Measurements from ENCODE around the gene HMX1. TPM values are rescaled to one million over a fixed set of nuclear protein-coding genes. Genes with fewer than 3 reads are reported as not detected.
A peak's percentile ranks its signal among the peaks of the same experiment; 100 is the strongest.

HMX1 gene
- total and polyA plus RNA-seq, 2 donors from 2014 or later = not detected

DNA sequence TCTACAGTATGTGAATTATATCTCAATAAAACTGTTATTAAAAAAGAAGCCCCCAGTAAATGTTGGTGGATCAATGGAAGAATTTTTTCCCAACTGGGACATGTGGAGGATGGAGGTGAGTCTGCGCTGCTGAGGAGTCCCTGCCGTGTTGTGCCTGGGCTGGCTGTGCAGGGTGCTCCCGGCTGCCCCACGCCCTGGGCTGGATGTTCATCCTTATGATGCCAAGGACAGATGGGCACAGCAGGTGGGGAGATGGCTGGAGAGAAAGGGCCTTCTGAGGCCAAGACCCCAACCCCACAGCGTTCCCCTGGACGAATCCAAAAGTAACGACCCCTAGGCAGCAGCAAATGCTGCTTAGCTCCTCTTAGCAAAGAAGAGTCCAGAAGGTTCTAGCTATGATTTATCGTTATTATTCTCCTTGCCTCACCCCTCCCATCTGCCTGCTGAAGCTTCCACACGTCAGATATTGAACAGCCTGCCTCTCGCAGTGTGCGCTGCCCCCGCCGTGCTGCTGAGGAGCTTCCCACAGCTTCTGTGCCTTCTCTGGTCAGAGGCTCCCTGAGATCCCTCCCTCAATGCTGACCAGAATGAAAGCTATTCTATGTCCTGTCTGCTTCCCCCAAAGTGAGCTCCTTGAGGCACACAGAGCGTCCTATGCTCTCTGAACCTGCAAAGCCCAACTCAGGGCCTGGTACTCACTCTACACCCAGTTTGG is 26.5 kb downstream of the HMX1 start:
- TF ChIP-seq CTCF (IDR thresholded peaks at IDR 0.05; ENCODE audit: borderline replicate concordance, extremely low read depth, insufficient read depth) = no peak
- Histone ChIP-seq H3K27ac (ENCODE audit: low read depth in 2 of 2, low read length in 2 of 2) (no peak overlapping the region), H3K9me3 (ENCODE audit: control insufficient read depth in 2 of 3, insufficient read depth in 1 of 3, low read length in 3 of 3) (peaks cover 0 to 9% (median 5%) of the 10 kb centered on the region in 3 donors), H3K4me1 (ENCODE audit: control insufficient read depth in 2 of 3, insufficient read depth in 2 of 3, low read depth in 1 of 3, low read length in 3 of 3) (no peaks in the 10 kb centered on the region), H3K4me3 (ENCODE audit: low read length in 3 of 3) (no peak overlapping the region), H3K9ac (ENCODE audit: low read length in 3 of 3) (no peak overlapping the region), H3K27me3 (ENCODE audit: control insufficient read depth, insufficient read depth, low read length) (peaks cover 5% of the 10 kb centered on the region), H3K36me3 (ENCODE audit: control insufficient read depth in 2 of 3, insufficient read depth in 3 of 3, low read length in 3 of 3) (no peaks in the 10 kb centered on the region)
- intact Hi-C loops (cut with DNase I) = no loop called here
- no peak for FAIRE-seq
- DNase-seq = peak in 2 of 5 donors; percentile 4 to 59

- Histone ChIP-seq H3K27ac (ENCODE audit: low read depth in 2 of 2, low read length in 2 of 2) (no peak overlapping the region), H3K4me1 (ENCODE audit: control insufficient read depth in 2 of 3, insufficient read depth in 2 of 3, low read depth in 1 of 3, low read length in 3 of 3) (no peaks in the 10 kb centered on the region), H3K36me3 (ENCODE audit: control insufficient read depth in 2 of 3, insufficient read depth in 3 of 3, low read length in 3 of 3) (no peaks in the 10 kb centered on the region), H3K9me3 (ENCODE audit: control insufficient read depth in 2 of 3, insufficient read depth in 1 of 3, low read length in 3 of 3) (peaks cover 0 to 9% (median 5%) of the 10 kb centered on the region in 3 donors), H3K4me3 (ENCODE audit: low read length in 3 of 3) (no peak overlapping the region), H3K9ac (ENCODE audit: low read length in 3 of 3) (no peak overlapping the region), H3K27me3 (ENCODE audit: control insufficient read depth, insufficient read depth, low read length) (no peaks in the 10 kb centered on the region)
- TF ChIP-seq CTCF (IDR thresholded peaks at IDR 0.05; ENCODE audit: borderline replicate concordance, extremely low read depth, insufficient read depth) = no peak
- intact Hi-C loops (cut with DNase I) = no loop called here
- peak in 1 of 5 donors; percentile 0 for DNase-seq
- no peak for FAIRE-seq
These were observed 28.0 kb downstream of the HMX1 start for GRCh38 chr4:8843597-8843996.

DNA sequence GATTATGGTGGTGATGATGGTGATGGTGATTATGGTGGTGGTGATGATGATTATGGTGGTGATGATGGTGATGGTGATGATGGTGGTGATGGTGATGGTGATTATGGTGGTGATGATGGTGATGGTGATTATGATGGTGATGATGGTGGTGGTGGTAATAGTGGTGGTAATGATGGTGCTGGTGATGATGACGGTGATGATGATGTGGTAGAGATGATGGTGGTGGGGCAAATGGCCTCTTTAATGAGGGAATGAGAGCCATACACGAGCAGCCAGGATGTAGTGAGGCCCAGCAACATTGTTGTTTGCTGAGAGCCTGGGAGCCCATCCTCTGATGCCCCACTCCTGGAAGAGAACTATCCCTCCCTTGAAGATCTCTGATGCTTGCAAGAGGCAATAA is 29.0 kb downstream of the HMX1 start:
- Histone ChIP-seq H3K36me3 (ENCODE audit: control insufficient read depth in 2 of 3, insufficient read depth in 3 of 3, low read length in 3 of 3) (no peaks in the 10 kb centered on the region), H3K4me3 (ENCODE audit: low read length in 3 of 3) (no peak overlapping the region), H3K9ac (ENCODE audit: low read length in 3 of 3) (no peak overlapping the region), H3K9me3 (ENCODE audit: control insufficient read depth in 2 of 3, insufficient read depth in 1 of 3, low read length in 3 of 3) (peaks cover 0 to 9% (median 5%) of the 10 kb centered on the region in 3 donors), H3K27me3 (ENCODE audit: control insufficient read depth, insufficient read depth, low read length) (no peaks in the 10 kb centered on the region), H3K27ac (ENCODE audit: low read depth in 2 of 2, low read length in 2 of 2) (no peak overlapping the region), H3K4me1 (ENCODE audit: control insufficient read depth in 2 of 3, insufficient read depth in 2 of 3, low read depth in 1 of 3, low read length in 3 of 3) (no peaks in the 10 kb centered on the region)
- intact Hi-C loops (cut with DNase I) = no loop called here
- no peak for TF ChIP-seq CTCF (IDR thresholded peaks at IDR 0.05; ENCODE audit: borderline replicate concordance, extremely low read depth, insufficient read depth)
- FAIRE-seq (no peak), DNase-seq (no peak)

Data from kidney (tissue), 14 donors.